ENCODE data around the gene PCSK6.

PCSK6 gene

GRCh38 chr15:101437209-101437608 is 52.3 kb downstream of the PCSK6 start:
- DNase-seq (ENCODE audit: low read depth in 1 of 2, low spot score in 1 of 2), result no peak
- TF ChIP-seq, protein P1, sequence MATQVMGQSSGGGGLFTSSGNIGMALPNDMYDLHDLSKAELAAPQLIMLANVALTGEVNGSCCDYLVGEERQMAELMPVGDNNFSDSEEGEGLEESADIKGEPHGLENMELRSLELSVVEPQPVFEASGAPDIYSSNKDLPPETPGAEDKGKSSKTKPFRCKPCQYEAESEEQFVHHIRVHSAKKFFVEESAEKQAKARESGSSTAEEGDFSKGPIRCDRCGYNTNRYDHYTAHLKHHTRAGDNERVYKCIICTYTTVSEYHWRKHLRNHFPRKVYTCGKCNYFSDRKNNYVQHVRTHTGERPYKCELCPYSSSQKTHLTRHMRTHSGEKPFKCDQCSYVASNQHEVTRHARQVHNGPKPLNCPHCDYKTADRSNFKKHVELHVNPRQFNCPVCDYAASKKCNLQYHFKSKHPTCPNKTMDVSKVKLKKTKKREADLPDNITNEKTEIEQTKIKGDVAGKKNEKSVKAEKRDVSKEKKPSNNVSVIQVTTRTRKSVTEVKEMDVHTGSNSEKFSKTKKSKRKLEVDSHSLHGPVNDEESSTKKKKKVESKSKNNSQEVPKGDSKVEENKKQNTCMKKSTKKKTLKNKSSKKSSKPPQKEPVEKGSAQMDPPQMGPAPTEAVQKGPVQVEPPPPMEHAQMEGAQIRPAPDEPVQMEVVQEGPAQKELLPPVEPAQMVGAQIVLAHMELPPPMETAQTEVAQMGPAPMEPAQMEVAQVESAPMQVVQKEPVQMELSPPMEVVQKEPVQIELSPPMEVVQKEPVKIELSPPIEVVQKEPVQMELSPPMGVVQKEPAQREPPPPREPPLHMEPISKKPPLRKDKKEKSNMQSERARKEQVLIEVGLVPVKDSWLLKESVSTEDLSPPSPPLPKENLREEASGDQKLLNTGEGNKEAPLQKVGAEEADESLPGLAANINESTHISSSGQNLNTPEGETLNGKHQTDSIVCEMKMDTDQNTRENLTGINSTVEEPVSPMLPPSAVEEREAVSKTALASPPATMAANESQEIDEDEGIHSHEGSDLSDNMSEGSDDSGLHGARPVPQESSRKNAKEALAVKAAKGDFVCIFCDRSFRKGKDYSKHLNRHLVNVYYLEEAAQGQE (IDR thresholded peaks at IDR 0.05; ENCODE audit: insufficient replicate concordance, low read depth), result no peak
- TF ChIP-seq SPI1 (IDR thresholded peaks at IDR 0.05; ENCODE audit: borderline replicate concordance, low read depth), result no peak
- no peak for TF ChIP-seq GABPA (IDR thresholded peaks at IDR 0.05; ENCODE audit: low read depth)
- TF ChIP-seq, protein P2, sequence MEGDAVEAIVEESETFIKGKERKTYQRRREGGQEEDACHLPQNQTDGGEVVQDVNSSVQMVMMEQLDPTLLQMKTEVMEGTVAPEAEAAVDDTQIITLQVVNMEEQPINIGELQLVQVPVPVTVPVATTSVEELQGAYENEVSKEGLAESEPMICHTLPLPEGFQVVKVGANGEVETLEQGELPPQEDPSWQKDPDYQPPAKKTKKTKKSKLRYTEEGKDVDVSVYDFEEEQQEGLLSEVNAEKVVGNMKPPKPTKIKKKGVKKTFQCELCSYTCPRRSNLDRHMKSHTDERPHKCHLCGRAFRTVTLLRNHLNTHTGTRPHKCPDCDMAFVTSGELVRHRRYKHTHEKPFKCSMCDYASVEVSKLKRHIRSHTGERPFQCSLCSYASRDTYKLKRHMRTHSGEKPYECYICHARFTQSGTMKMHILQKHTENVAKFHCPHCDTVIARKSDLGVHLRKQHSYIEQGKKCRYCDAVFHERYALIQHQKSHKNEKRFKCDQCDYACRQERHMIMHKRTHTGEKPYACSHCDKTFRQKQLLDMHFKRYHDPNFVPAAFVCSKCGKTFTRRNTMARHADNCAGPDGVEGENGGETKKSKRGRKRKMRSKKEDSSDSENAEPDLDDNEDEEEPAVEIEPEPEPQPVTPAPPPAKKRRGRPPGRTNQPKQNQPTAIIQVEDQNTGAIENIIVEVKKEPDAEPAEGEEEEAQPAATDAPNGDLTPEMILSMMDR (IDR thresholded peaks at IDR 0.05; ENCODE audit: insufficient read depth, low read length), result no peak
- no peak for TF ChIP-seq POLR2AphosphoS5 (IDR thresholded peaks at IDR 0.05; ENCODE audit: low read depth)
- Histone ChIP-seq H3K27ac (replicated peaks) (no peak overlapping the region), H3K27me3 (ENCODE audit: insufficient read depth, poor library complexity, severe bottlenecking) (no peaks in the 10 kb centered on the region), H3K4me3 (replicated peaks; ENCODE audit: insufficient read depth, low read length) (no peak overlapping the region)

- no peak overlapping the region for H3K4me3 ChIP-seq (replicated peaks; ENCODE audit: insufficient read depth, low read length)
- no peaks in the 10 kb centered on the region for H3K27me3 ChIP-seq (ENCODE audit: insufficient read depth, poor library complexity, severe bottlenecking)
- no peak for DNase-seq (ENCODE audit: low read depth in 1 of 2, low spot score in 1 of 2)
- TF ChIP-seq, protein P2 (IDR thresholded peaks at IDR 0.05; ENCODE audit: insufficient read depth, low read length), result no peak
- no peak for TF ChIP-seq GABPA (IDR thresholded peaks at IDR 0.05; ENCODE audit: low read depth)
- no peak for TF ChIP-seq POLR2AphosphoS5 (IDR thresholded peaks at IDR 0.05; ENCODE audit: low read depth)
- no peak for TF ChIP-seq SPI1 (IDR thresholded peaks at IDR 0.05; ENCODE audit: borderline replicate concordance, low read depth)
- TF ChIP-seq, protein P1 (IDR thresholded peaks at IDR 0.05; ENCODE audit: insufficient replicate concordance, low read depth), result no peak
- no peak overlapping the region for H3K27ac ChIP-seq (replicated peaks)
These were observed 53.0 kb downstream of the PCSK6 start for GRCh38 chr15:101436526-101436925.

- TF ChIP-seq SPI1 (IDR thresholded peaks at IDR 0.05; ENCODE audit: borderline replicate concordance, low read depth) (no peak), POLR2AphosphoS5 (IDR thresholded peaks at IDR 0.05; ENCODE audit: low read depth) (no peak), GABPA (IDR thresholded peaks at IDR 0.05; ENCODE audit: low read depth) (no peak)
- no peaks in the 10 kb centered on the region for H3K27me3 ChIP-seq (ENCODE audit: insufficient read depth, poor library complexity, severe bottlenecking)
- H3K4me3 ChIP-seq (replicated peaks; ENCODE audit: insufficient read depth, low read length), result no peak overlapping the region
- H3K27ac ChIP-seq (replicated peaks), result no peak overlapping the region
- DNase-seq (ENCODE audit: low read depth in 1 of 2, low spot score in 1 of 2), result no peak
These were observed 53.7 kb downstream of the PCSK6 start for GRCh38 chr15:101435761-101436160.

GRCh38 chr15:101434032-101434920 is 55.2 kb downstream of the PCSK6 start:
- peak in 1 of 2 experiments; percentile 33 for DNase-seq (ENCODE audit: low read depth in 1 of 2, low spot score in 1 of 2)
- H3K4me3 ChIP-seq (replicated peaks; ENCODE audit: insufficient read depth, low read length), result no peak overlapping the region
- H3K27me3 ChIP-seq (ENCODE audit: insufficient read depth, poor library complexity, severe bottlenecking), result no peaks in the 10 kb centered on the region
- H3K27ac ChIP-seq (replicated peaks), result no peak overlapping the region
- no peak for TF ChIP-seq SPI1 (IDR thresholded peaks at IDR 0.05; ENCODE audit: borderline replicate concordance, low read depth)

Data from HL-60 (cell line).